HEK293 (cell line): ENCODE measurements around the gene GNAI2.

Experiments used
- MEIS1 ChIP-seq: sonication (generic); formaldehyde crosslinking; IDR thresholded peaks from 2 replicates; pipeline ENCODE4 v1.8.1; 2022; ENCODE audit warnings: missing genetic modification reagents, mild to moderate bottlenecking, borderline replicate concordance
- SP2 ChIP-seq: fragments of 450-650 bp; formaldehyde crosslinking; IDR thresholded peaks from 2 replicates; pipeline ENCODE4 v1.5.1; 2016; ENCODE audit warnings: missing biosample characterization, missing genetic modification characterization
- TCF7L2 ChIP-seq: IDR thresholded peaks from 2 replicates; pipeline ENCODE4 v1.6.1; 2011; ENCODE audit warnings: low read depth, mild to moderate bottlenecking, inconsistent platforms, low read length, moderate library complexity, borderline replicate concordance
- ZBTB20 ChIP-seq: fragments of 450-650 bp; formaldehyde crosslinking; IDR thresholded peaks from 2 replicates; pipeline ENCODE4 v1.5.1; 2016; ENCODE audit warnings: missing biosample characterization, missing genetic modification characterization
- ZNF184 ChIP-seq: fragments of 450-650 bp; IDR thresholded peaks from 2 replicates; pipeline ENCODE4 v1.5.1; 2018; ENCODE audit warnings: missing biosample characterization, mild to moderate bottlenecking, missing genetic modification characterization
- ZNF292 ChIP-seq: fragments of 450-650 bp; formaldehyde crosslinking; IDR thresholded peaks from 2 replicates; pipeline ENCODE4 v1.5.1; 2016; ENCODE audit warnings: low read depth, missing biosample characterization, missing genetic modification characterization, borderline replicate concordance
- ZNF549 ChIP-seq: fragments of 450-650 bp; IDR thresholded peaks from 2 replicates; pipeline ENCODE4 v1.5.1; 2018; ENCODE audit warnings: missing biosample characterization, missing genetic modification characterization, mild to moderate bottlenecking, inconsistent platforms, moderate library complexity
- TF ChIP-seq, protein P1 (sequence below): fragments of 450-650 bp; formaldehyde crosslinking; IDR thresholded peaks from 2 replicates; pipeline ENCODE4 v1.5.1; 2016; ENCODE audit warnings: missing biosample characterization, missing genetic modification characterization
- TF ChIP-seq, protein P2 (sequence below): fragments of 450-650 bp; formaldehyde crosslinking; IDR thresholded peaks from 2 replicates; pipeline ENCODE4 v1.5.1; 2016; ENCODE audit warnings: missing biosample characterization, missing genetic modification characterization
- TF ChIP-seq, protein P3 (sequence below): fragments of 450-650 bp; formaldehyde crosslinking; IDR thresholded peaks from 2 replicates; pipeline ENCODE4 v1.5.1; 2016; ENCODE audit warnings: missing biosample characterization, missing genetic modification characterization
- TF ChIP-seq, protein P4 (sequence below): fragments of 450-650 bp; IDR thresholded peaks from 2 replicates; pipeline ENCODE4 v1.5.1; 2018; ENCODE audit warnings: missing biosample characterization, mild to moderate bottlenecking, missing genetic modification characterization

DNA sequence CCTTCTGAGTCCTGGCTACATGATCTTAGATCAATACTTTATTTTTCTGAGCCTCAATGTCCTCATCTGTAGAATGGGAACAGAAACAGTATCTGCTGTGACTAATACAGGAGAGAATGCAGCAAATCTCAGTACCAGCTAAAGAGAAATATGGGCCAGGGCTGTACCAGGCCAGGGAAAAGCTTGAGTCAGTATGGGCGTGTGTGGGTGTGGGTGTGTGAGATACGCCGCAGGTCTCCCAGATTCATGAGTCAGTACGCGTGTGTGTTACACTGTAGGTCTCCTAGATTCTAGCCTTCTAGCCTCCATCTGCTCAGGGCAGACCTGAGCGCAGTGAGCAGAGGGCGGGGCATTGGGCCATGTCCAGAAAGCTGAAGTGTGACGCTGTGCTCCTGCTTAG lies 15.2 kb downstream of the GNAI2 start:
- no peak for TF ChIP-seq TCF7L2
- no peak for TF ChIP-seq MEIS1
- TF ChIP-seq, protein P1, sequence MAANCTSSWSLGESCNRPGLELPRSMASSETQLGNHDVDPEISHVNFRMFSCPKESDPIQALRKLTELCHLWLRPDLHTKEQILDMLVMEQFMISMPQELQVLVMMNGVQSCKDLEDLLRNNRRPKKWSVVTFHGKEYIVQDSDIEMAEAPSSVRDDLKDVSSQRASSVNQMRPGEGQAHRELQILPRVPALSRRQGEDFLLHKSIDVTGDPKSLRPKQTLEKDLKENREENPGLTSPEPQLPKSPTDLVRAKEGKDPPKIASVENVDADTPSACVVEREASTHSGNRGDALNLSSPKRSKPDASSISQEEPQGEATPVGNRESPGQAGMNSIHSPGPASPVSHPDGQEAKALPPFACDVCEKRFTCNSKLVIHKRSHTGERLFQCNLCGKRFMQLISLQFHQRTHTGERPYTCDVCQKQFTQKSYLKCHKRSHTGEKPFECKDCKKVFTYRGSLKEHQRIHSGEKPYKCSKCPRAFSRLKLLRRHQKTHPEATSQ (tag by site-specific recombination) = no peak
- TF ChIP-seq ZNF549 (tag by site-specific recombination) = no peak
- TF ChIP-seq ZNF292 (tag by site-specific recombination) = no peak
- TF ChIP-seq ZNF184 (tag by site-specific recombination) = no peak
- TF ChIP-seq, protein P2, sequence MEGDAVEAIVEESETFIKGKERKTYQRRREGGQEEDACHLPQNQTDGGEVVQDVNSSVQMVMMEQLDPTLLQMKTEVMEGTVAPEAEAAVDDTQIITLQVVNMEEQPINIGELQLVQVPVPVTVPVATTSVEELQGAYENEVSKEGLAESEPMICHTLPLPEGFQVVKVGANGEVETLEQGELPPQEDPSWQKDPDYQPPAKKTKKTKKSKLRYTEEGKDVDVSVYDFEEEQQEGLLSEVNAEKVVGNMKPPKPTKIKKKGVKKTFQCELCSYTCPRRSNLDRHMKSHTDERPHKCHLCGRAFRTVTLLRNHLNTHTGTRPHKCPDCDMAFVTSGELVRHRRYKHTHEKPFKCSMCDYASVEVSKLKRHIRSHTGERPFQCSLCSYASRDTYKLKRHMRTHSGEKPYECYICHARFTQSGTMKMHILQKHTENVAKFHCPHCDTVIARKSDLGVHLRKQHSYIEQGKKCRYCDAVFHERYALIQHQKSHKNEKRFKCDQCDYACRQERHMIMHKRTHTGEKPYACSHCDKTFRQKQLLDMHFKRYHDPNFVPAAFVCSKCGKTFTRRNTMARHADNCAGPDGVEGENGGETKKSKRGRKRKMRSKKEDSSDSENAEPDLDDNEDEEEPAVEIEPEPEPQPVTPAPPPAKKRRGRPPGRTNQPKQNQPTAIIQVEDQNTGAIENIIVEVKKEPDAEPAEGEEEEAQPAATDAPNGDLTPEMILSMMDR (tag by site-specific recombination) = no peak
- TF ChIP-seq, protein P3, sequence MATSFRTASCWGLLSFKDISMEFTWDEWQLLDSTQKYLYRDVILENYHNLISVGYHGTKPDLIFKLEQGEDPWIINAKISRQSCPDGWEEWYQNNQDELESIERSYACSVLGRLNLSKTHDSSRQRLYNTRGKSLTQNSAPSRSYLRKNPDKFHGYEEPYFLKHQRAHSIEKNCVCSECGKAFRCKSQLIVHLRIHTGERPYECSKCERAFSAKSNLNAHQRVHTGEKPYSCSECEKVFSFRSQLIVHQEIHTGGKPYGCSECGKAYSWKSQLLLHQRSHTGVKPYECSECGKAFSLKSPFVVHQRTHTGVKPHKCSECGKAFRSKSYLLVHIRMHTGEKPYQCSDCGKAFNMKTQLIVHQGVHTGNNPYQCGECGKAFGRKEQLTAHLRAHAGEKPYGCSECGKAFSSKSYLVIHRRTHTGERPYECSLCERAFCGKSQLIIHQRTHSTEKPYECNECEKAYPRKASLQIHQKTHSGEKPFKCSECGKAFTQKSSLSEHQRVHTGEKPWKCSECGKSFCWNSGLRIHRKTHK (tag by site-specific recombination) = no peak
- no peak for TF ChIP-seq ZBTB20 (tag by site-specific recombination)
- TF ChIP-seq, protein P4, sequence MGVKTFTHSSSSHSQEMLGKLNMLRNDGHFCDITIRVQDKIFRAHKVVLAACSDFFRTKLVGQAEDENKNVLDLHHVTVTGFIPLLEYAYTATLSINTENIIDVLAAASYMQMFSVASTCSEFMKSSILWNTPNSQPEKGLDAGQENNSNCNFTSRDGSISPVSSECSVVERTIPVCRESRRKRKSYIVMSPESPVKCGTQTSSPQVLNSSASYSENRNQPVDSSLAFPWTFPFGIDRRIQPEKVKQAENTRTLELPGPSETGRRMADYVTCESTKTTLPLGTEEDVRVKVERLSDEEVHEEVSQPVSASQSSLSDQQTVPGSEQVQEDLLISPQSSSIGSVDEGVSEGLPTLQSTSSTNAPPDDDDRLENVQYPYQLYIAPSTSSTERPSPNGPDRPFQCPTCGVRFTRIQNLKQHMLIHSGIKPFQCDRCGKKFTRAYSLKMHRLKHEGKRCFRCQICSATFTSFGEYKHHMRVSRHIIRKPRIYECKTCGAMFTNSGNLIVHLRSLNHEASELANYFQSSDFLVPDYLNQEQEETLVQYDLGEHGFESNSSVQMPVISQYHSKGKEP (tag by site-specific recombination) = no peak
- TF ChIP-seq SP2 (tag by site-specific recombination) = no peak
